22Rv1 (cell line): ENCODE measurements around the gene CFDP1.

ENCODE experiments used
- H3K27ac ChIP-seq: fragments of 450-650 bp; 2 replicates; pipeline ENCODE4 v1.5.1; 2017
- ZFX ChIP-seq: fragments of 450-650 bp; IDR thresholded peaks from 2 replicates; pipeline ENCODE4 v1.6.1; 2017; ENCODE audit warnings: antibody characterized with exemption, borderline replicate concordance
- TF ChIP-seq, protein P1 (sequence below): fragments of 450-650 bp; IDR thresholded peaks from 2 replicates; pipeline ENCODE4 v1.5.1; 2017; ENCODE audit warnings: mild to moderate bottlenecking

CFDP1 gene

DNA sequence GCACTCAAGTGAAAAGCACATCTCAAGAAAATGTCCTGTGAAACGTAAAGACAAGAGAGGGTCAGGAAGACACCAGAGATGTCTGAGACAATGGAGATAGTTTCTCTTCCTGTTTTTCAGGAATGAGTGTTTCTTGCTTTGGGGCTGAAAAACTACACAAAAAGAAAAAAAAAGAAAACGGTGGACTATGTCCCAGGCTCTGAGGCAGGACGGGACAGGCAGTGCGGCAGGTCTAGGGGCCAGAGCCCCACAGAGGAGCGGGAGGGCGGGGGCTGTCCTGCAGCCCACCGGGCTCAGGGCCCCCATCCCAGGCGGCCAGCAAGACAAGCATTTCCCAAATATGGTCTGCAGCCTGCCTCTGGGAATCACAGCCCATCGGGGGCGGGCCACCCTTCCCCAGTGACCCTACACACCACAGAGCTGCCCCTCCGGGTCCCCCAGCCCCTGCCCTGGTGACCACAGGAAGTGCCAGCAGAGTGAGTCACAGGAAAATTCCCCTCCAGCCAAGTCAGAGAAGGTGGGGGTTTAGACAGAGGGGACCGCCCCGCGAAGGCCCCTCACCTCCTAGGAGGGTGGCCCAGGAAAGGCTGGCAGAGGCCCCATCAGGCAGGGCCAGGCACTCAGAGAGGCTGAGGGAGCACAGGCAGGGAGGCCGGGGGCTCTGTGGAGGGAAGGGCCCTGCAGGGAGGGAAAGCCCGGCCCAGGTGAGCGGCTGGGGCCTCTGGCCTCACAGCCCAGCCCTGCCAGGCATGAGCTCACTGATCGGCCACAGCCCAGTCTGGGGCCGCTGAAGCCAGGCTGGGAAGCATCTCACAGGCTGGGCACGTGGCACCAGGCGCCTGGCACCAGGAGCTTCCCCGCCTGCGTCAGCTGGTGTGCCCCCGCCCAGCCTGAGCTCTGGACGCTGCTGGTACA lies 188.2 kb downstream of the CFDP1 start:
- no peak for TF ChIP-seq ZFX
- TF ChIP-seq, protein P1, sequence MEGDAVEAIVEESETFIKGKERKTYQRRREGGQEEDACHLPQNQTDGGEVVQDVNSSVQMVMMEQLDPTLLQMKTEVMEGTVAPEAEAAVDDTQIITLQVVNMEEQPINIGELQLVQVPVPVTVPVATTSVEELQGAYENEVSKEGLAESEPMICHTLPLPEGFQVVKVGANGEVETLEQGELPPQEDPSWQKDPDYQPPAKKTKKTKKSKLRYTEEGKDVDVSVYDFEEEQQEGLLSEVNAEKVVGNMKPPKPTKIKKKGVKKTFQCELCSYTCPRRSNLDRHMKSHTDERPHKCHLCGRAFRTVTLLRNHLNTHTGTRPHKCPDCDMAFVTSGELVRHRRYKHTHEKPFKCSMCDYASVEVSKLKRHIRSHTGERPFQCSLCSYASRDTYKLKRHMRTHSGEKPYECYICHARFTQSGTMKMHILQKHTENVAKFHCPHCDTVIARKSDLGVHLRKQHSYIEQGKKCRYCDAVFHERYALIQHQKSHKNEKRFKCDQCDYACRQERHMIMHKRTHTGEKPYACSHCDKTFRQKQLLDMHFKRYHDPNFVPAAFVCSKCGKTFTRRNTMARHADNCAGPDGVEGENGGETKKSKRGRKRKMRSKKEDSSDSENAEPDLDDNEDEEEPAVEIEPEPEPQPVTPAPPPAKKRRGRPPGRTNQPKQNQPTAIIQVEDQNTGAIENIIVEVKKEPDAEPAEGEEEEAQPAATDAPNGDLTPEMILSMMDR: no peak
- peak overlapping the region; percentile 10; the same call in 1 of the 2 replicates for H3K27ac ChIP-seq

DNA sequence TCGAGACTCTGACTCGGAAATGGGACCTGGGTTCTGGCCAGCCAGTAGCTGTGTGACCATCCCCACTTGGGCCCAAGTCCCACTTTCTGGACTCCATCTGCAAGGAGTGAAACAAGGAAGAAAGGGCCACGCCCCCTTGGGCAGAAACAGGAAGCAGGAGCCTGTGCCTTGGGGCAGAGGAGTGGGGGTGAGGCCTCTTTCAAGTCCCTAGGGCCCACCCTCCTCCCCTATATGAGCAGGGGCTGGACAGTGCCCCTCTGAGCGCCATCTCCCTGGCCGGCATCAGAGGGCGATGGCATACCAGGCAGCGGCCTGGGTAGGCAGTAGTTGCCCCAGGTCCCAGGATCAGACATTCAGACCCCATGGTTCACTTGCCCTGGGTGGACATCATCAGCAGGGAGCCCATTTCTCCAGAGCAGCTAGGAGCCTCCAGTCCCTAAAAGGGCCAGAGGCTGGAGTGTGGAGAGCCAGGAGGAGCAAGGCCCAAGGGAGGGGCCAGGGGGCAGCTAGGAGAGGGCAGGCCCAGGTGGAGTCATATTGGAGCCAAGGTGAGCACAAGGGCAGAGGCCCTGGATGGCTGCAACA lies 189.0 kb downstream of the CFDP1 start:
- TF ChIP-seq ZFX: no peak
- TF ChIP-seq, protein P1: no peak
- H3K27ac ChIP-seq: peak overlapping the region; percentile 10; the same call in 1 of the 2 replicates
